WTC11 (cell line): ENCODE data around the gene ETS2. TPM values are rescaled to one million over a fixed set of nuclear protein-coding genes. Genes with fewer than 3 reads are reported as not detected.

Experiments used
- ATAC-seq: fragments of 200-7000 bp; cut with Tn5 transposase; 2 replicates; pipeline ENCODE4 v1.10.0; 2021; ENCODE audit warnings: mild to moderate bottlenecking, moderate library complexity
- CTCF ChIA-PET: fragments of 300-600 bp; sonication (Branson Sonifier 250); formaldehyde crosslinking; loops from one replicate; lab custom pipeline; 2021; ENCODE audit warnings: antibody characterized with exemption; lab: Charles Lee
- POLR2A ChIA-PET: fragments of 350-600 bp; sonication (Branson Sonifier 250); formaldehyde crosslinking; loops from one replicate; lab custom pipeline; 2021; ENCODE audit warnings: antibody characterized with exemption; lab: Charles Lee
- DNase-seq: peaks from one replicate; pipeline ENCODE4 v3.0.0; 2021; ENCODE audit warnings: low spot score
- H3K27ac Mint-ChIP-seq: 2 replicates; pipeline ENCODE4 v1.8.0; 2021; ENCODE audit warnings: mixed read lengths
- H3K27me3 Mint-ChIP-seq: 2 replicates; pipeline ENCODE4 v1.8.0; 2021; ENCODE audit warnings: low read depth, mild to moderate bottlenecking, moderate library complexity, mixed read lengths
- H3K36me3 Mint-ChIP-seq: 2 replicates; pipeline ENCODE4 v1.8.0; 2021; ENCODE audit warnings: mixed read lengths
- H3K4me1 Mint-ChIP-seq: 2 replicates; pipeline ENCODE4 v1.8.0; 2022; ENCODE audit warnings: mixed read lengths
- H3K4me3 Mint-ChIP-seq: 2 replicates; pipeline ENCODE4 v1.8.0; 2021; ENCODE audit warnings: mild to moderate bottlenecking, moderate library complexity, mixed read lengths
- H3K9me3 Mint-ChIP-seq: 2 replicates; pipeline ENCODE4 v1.8.0; 2021; ENCODE audit warnings: mixed read lengths
- FOXJ3 ChIP-seq: sonication (generic); formaldehyde crosslinking; IDR thresholded peaks from 2 replicates; pipeline ENCODE4 v1.9.0; 2021; ENCODE audit warnings: missing genetic modification reagents, mild to moderate bottlenecking, borderline replicate concordance
- GABPB1 ChIP-seq: sonication (generic); formaldehyde crosslinking; IDR thresholded peaks from 2 replicates; pipeline ENCODE4 v1.8.1; 2023; ENCODE audit warnings: mild to moderate bottlenecking, missing genetic modification reagents
- IRF2 ChIP-seq: sonication (generic); formaldehyde crosslinking; IDR thresholded peaks from 2 replicates; pipeline ENCODE4 v1.8.0; 2022; ENCODE audit warnings: low read depth, missing genetic modification reagents, borderline replicate concordance
- JUN ChIP-seq: sonication (generic); formaldehyde crosslinking; IDR thresholded peaks from 2 replicates; pipeline ENCODE4 v1.8.0; 2023; ENCODE audit warnings: mild to moderate bottlenecking, missing genetic modification reagents
- MXD4 ChIP-seq: fragments of 250-450 bp; sonication (Bioruptor Pico); IDR thresholded peaks from 2 replicates; pipeline ENCODE4 v1.8.0; 2021; ENCODE audit warnings: mild to moderate bottlenecking, moderate library complexity, borderline replicate concordance
- NFE2L1 ChIP-seq: sonication (generic); formaldehyde crosslinking; IDR thresholded peaks from 2 replicates; pipeline ENCODE4 v1.8.1; 2023; ENCODE audit warnings: missing genetic modification reagents
- NR3C1 ChIP-seq: sonication (generic); formaldehyde crosslinking; conservative IDR thresholded peaks from 2 replicates; pipeline ENCODE4 v1.8.1; 2023; ENCODE audit warnings: low read depth, mild to moderate bottlenecking, missing genetic modification reagents
- PRRX2 ChIP-seq: fragments of 250-450 bp; sonication (Bioruptor Pico); IDR thresholded peaks from 2 replicates; pipeline ENCODE4 v1.8.0; 2021; ENCODE audit warnings: mild to moderate bottlenecking
- SOX15 ChIP-seq: fragments of 250-450 bp; sonication (Bioruptor Pico); IDR thresholded peaks from 2 replicates; pipeline ENCODE4 v1.9.0; 2021; ENCODE audit warnings: mild to moderate bottlenecking
- TP53 ChIP-seq: sonication (generic); formaldehyde crosslinking; IDR thresholded peaks from 2 replicates; pipeline ENCODE4 v1.8.1; 2023; ENCODE audit warnings: mild to moderate bottlenecking, missing genetic modification reagents
- ZNF671 ChIP-seq: fragments of 250-450 bp; sonication (Bioruptor Pico); IDR thresholded peaks from 2 replicates; pipeline ENCODE4 v1.8.0; 2021; ENCODE audit warnings: mild to moderate bottlenecking
- total RNA-seq: library from RNA; stranded (reverse); gene quantifications from 3 replicates; pipeline ENCODE4 v1.2.3, GENCODE V29; 2021
- TF ChIP-seq, protein P1 (sequence below): sonication (generic); formaldehyde crosslinking; conservative IDR thresholded peaks from 2 replicates; pipeline ENCODE4 v1.8.1; 2022; ENCODE audit warnings: mild to moderate bottlenecking, missing genetic modification reagents
- TF ChIP-seq, protein P2 (sequence below): sonication (generic); formaldehyde crosslinking; IDR thresholded peaks from 2 replicates; pipeline ENCODE4 v1.8.1; 2022; ENCODE audit warnings: mild to moderate bottlenecking, missing genetic modification reagents, moderate library complexity, borderline replicate concordance
- TF ChIP-seq, protein P3 (sequence below): fragments of 250-450 bp; sonication (Bioruptor Pico); IDR thresholded peaks from 2 replicates; pipeline ENCODE4 v2.1.2; 2022; ENCODE audit warnings: mild to moderate bottlenecking, moderate library complexity
- TF ChIP-seq, protein P4 (sequence below): sonication (generic); formaldehyde crosslinking; IDR thresholded peaks from 2 replicates; pipeline ENCODE4 v1.8.1; 2023; ENCODE audit warnings: mild to moderate bottlenecking, missing genetic modification reagents
- TF ChIP-seq, protein P5 (sequence below): sonication (generic); formaldehyde crosslinking; IDR thresholded peaks from 2 replicates; pipeline ENCODE4 v1.8.0; 2022; ENCODE audit warnings: missing genetic modification reagents
- TF ChIP-seq, protein P6 (sequence below): fragments of 200-600 bp; IDR thresholded peaks from 2 replicates; pipeline ENCODE4 v1.8.0; 2022; ENCODE audit warnings: antibody characterized with exemption
- TF ChIP-seq, protein P7 (sequence below): sonication (generic); formaldehyde crosslinking; conservative IDR thresholded peaks from 2 replicates; pipeline ENCODE4 v1.8.1; 2023; ENCODE audit warnings: mild to moderate bottlenecking, low read depth, missing genetic modification reagents, moderate library complexity

Gene ETS2
- total RNA-seq, 1 experiment from 2014 or later = 56.4 TPM

DNA sequence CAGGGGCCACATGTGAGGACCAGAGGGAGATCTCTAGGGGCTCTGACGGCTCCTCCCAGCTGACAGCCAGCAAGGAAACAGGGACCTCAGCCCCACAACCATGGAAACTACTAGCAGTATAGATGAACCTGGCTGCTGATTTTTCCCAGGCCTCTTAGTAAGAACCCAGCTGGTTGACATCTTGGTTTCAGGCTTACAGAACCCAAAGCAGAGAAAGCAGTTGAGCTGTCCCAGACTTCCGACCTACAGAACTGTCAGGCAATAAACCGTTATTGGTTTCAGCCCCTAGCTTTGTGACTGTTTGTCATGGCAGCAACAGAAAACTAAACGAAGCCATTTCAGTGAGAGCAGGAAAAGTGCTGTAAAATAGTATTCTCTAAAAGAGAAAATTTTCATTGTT, 36.4 kb downstream of the ETS2 start (continued):
- TF ChIP-seq, protein P1, sequence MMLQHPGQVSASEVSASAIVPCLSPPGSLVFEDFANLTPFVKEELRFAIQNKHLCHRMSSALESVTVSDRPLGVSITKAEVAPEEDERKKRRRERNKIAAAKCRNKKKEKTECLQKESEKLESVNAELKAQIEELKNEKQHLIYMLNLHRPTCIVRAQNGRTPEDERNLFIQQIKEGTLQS (CRISPR knock-in tag) = no peak
- TF ChIP-seq, protein P2, sequence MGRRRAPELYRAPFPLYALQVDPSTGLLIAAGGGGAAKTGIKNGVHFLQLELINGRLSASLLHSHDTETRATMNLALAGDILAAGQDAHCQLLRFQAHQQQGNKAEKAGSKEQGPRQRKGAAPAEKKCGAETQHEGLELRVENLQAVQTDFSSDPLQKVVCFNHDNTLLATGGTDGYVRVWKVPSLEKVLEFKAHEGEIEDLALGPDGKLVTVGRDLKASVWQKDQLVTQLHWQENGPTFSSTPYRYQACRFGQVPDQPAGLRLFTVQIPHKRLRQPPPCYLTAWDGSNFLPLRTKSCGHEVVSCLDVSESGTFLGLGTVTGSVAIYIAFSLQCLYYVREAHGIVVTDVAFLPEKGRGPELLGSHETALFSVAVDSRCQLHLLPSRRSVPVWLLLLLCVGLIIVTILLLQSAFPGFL = no peak
- TF ChIP-seq PRRX2 (CRISPR knock-in tag) (no peak), NFE2L1 (CRISPR knock-in tag) (no peak), JUN (CRISPR knock-in tag) (no peak), NR3C1 (CRISPR knock-in tag) (no peak), FOXJ3 (CRISPR knock-in tag) (no peak), SOX15 (CRISPR knock-in tag) (no peak), IRF2 (CRISPR knock-in tag) (no peak), ZNF671 (CRISPR knock-in tag) (no peak)
- TF ChIP-seq, protein P3, sequence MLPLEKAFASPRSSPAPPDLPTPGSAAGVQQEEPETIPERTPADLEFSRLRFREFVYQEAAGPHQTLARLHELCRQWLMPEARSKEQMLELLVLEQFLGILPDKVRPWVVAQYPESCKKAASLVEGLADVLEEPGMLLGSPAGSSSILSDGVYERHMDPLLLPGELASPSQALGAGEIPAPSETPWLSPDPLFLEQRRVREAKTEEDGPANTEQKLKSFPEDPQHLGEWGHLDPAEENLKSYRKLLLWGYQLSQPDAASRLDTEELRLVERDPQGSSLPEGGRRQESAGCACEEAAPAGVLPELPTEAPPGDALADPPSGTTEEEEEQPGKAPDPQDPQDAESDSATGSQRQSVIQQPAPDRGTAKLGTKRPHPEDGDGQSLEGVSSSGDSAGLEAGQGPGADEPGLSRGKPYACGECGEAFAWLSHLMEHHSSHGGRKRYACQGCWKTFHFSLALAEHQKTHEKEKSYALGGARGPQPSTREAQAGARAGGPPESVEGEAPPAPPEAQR = no peak
- TF ChIP-seq, protein P4, sequence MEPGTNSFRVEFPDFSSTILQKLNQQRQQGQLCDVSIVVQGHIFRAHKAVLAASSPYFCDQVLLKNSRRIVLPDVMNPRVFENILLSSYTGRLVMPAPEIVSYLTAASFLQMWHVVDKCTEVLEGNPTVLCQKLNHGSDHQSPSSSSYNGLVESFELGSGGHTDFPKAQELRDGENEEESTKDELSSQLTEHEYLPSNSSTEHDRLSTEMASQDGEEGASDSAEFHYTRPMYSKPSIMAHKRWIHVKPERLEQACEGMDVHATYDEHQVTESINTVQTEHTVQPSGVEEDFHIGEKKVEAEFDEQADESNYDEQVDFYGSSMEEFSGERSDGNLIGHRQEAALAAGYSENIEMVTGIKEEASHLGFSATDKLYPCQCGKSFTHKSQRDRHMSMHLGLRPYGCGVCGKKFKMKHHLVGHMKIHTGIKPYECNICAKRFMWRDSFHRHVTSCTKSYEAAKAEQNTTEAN (CRISPR knock-in tag) = no peak

DNA sequence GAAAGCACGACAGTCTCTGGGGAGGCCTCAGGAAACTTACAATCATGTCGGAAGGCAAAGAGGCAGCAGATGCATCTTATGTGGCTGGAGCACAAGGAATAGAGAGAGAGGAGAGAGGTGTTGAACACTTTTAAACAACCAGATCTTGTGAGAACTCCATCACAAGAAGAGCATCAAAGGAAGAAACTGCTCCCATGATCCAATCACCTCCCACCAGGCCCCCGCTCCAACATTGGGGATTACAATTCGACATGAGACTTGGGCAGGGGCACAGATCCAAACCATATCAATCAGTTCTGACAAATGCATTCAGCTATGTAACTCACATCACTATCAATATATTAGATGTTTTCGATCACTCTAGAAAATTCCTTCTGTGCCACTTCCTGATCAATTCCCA, 37.6 kb downstream of the ETS2 start:
- H3K27ac Mint-ChIP-seq = no peak overlapping the region
- TF ChIP-seq TP53 = no peak
- TF ChIP-seq, protein P5, sequence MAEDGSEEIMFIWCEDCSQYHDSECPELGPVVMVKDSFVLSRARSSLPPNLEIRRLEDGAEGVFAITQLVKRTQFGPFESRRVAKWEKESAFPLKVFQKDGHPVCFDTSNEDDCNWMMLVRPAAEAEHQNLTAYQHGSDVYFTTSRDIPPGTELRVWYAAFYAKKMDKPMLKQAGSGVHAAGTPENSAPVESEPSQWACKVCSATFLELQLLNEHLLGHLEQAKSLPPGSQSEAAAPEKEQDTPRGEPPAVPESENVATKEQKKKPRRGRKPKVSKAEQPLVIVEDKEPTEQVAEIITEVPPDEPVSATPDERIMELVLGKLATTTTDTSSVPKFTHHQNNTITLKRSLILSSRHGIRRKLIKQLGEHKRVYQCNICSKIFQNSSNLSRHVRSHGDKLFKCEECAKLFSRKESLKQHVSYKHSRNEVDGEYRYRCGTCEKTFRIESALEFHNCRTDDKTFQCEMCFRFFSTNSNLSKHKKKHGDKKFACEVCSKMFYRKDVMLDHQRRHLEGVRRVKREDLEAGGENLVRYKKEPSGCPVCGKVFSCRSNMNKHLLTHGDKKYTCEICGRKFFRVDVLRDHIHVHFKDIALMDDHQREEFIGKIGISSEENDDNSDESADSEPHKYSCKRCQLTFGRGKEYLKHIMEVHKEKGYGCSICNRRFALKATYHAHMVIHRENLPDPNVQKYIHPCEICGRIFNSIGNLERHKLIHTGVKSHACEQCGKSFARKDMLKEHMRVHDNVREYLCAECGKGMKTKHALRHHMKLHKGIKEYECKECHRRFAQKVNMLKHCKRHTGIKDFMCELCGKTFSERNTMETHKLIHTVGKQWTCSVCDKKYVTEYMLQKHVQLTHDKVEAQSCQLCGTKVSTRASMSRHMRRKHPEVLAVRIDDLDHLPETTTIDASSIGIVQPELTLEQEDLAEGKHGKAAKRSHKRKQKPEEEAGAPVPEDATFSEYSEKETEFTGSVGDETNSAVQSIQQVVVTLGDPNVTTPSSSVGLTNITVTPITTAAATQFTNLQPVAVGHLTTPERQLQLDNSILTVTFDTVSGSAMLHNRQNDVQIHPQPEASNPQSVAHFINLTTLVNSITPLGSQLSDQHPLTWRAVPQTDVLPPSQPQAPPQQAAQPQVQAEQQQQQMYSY (CRISPR knock-in tag) = no peak
- TF ChIP-seq, protein P3 = no peak

DNA sequence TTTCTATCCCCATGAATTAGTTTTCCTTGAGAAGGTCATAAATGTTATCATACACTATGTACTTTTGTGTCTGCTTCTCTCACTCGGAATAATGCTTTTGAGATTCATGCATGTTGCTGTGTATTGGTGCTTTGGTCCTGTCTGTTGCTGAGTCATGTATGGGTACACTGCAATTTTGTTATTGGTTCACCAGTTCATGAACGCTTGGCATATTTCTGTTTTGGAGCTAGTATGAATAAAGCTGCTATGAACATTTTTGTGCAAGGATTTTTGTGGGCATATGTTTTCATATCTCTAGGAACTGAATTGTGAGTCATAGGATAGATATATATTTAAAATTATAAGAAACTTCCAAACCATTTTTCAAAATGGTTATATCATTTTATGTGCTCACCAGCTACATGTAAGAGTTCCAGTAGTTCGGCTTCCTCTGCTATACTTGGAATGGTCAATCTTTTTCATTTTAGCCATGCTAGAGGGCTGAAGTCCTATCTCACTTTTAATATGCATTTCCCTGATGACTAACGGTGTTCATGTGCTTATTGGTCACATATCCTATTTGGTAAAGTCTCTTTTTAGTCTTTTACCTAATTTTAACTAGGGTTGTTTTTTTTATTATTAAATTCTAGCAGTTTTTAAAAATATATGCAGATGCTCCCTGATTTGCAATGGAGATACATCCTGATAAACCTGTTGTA, 38.2 kb downstream of the ETS2 start:
- no peak overlapping the region for H3K27ac Mint-ChIP-seq
- ChIA-PET CTCF (no interaction called here), POLR2A (no interaction called here)
- peaks cover 2% of the 10 kb centered on the region for H3K36me3 Mint-ChIP-seq
- ATAC-seq (no peak), DNase-seq (no peak)
- H3K4me3 Mint-ChIP-seq = no peak overlapping the region
- H3K9me3 Mint-ChIP-seq = peaks cover 21% of the 10 kb centered on the region
- peaks cover 6% of the 10 kb centered on the region for H3K4me1 Mint-ChIP-seq
- no peaks in the 10 kb centered on the region for H3K27me3 Mint-ChIP-seq
- TF ChIP-seq, protein P1 (CRISPR knock-in tag) = no peak
- TF ChIP-seq, protein P6, sequence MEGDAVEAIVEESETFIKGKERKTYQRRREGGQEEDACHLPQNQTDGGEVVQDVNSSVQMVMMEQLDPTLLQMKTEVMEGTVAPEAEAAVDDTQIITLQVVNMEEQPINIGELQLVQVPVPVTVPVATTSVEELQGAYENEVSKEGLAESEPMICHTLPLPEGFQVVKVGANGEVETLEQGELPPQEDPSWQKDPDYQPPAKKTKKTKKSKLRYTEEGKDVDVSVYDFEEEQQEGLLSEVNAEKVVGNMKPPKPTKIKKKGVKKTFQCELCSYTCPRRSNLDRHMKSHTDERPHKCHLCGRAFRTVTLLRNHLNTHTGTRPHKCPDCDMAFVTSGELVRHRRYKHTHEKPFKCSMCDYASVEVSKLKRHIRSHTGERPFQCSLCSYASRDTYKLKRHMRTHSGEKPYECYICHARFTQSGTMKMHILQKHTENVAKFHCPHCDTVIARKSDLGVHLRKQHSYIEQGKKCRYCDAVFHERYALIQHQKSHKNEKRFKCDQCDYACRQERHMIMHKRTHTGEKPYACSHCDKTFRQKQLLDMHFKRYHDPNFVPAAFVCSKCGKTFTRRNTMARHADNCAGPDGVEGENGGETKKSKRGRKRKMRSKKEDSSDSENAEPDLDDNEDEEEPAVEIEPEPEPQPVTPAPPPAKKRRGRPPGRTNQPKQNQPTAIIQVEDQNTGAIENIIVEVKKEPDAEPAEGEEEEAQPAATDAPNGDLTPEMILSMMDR = no peak
- no peak for TF ChIP-seq MXD4
- TF ChIP-seq GABPB1 (CRISPR knock-in tag) = no peak
- TF ChIP-seq, protein P7, sequence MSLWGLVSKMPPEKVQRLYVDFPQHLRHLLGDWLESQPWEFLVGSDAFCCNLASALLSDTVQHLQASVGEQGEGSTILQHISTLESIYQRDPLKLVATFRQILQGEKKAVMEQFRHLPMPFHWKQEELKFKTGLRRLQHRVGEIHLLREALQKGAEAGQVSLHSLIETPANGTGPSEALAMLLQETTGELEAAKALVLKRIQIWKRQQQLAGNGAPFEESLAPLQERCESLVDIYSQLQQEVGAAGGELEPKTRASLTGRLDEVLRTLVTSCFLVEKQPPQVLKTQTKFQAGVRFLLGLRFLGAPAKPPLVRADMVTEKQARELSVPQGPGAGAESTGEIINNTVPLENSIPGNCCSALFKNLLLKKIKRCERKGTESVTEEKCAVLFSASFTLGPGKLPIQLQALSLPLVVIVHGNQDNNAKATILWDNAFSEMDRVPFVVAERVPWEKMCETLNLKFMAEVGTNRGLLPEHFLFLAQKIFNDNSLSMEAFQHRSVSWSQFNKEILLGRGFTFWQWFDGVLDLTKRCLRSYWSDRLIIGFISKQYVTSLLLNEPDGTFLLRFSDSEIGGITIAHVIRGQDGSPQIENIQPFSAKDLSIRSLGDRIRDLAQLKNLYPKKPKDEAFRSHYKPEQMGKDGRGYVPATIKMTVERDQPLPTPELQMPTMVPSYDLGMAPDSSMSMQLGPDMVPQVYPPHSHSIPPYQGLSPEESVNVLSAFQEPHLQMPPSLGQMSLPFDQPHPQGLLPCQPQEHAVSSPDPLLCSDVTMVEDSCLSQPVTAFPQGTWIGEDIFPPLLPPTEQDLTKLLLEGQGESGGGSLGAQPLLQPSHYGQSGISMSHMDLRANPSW (CRISPR knock-in tag) = no peak

More for the DNA sequence above, 37.6 kb downstream of the ETS2 start:
- POLR2A ChIA-PET = no interaction called here
- ATAC-seq (no peak), DNase-seq (no peak)
- Mint-ChIP-seq H3K9me3 (peaks cover 24% of the 10 kb centered on the region), H3K36me3 (peaks cover 2% of the 10 kb centered on the region), H3K4me1 (peaks cover 6% of the 10 kb centered on the region), H3K4me3 (no peak overlapping the region), H3K27me3 (no peaks in the 10 kb centered on the region)
- CTCF ChIA-PET = no interaction called here
